ENCODE results near the gene VPS72. TPM values are rescaled to one million over a fixed set of nuclear protein-coding genes. Genes with fewer than 3 reads are reported as not detected.
A peak's percentile ranks its signal among the peaks of the same experiment; 100 is the strongest.

VPS72 gene
- total RNA-seq, 2 donors from 2014 or later = 27.4 to 33.2 TPM

DNA sequence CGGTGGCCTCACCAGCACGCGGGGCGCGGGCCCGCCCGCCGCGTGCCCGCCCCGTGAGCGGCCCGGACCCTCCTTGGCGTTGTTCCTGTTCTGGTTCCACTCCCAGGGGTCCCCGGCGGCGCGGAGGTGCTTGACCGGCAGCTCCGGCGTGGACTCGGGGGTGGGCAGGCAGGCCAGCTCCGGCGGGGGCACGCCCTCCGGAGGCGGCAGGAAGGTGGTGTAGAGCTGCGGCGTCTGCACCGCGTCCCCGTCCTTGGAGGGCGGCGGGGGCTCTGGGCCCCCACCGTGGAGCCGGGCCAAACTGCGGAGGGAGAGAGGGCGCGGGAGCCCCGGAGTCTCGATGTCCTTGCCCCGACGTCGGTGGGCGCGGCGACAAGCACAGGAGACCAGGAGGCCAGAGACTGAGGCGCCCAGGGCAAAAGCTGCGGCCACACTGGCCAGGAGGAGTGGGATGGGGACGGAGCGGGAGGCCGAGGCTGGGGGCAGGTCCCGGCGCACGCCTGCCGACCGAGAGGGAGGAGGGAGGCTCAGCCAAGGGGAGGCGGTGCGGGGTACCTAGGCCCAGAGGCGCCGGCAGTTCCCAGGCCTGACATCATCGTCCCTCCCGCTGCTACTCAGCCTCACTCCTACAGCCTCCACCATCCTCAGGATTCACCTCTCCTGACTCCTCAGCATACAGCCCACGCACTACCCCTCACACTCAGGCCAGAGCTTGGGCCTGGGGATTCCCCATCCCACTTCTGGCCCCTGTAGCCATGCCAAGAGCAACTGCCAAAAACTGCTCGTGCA, 56.8 kb downstream of the VPS72 start:
- no peak for DNase-seq
- no peak overlapping the region for H3K27ac Mint-ChIP-seq
- no peak for ATAC-seq
- no peaks in the 10 kb centered on the region for H3K9me3 ChIP-seq (ENCODE audit: control insufficient read depth, low read length, poor library complexity, severe bottlenecking)
- peaks cover 6% of the 10 kb centered on the region for H3K4me1 Mint-ChIP-seq
- no peaks in the 10 kb centered on the region for H3K36me3 Mint-ChIP-seq (ENCODE audit: low read depth)
- H3K4me3 Mint-ChIP-seq = no peak overlapping the region
- H3K27me3 Mint-ChIP-seq = peaks cover 21% of the 10 kb centered on the region

DNA sequence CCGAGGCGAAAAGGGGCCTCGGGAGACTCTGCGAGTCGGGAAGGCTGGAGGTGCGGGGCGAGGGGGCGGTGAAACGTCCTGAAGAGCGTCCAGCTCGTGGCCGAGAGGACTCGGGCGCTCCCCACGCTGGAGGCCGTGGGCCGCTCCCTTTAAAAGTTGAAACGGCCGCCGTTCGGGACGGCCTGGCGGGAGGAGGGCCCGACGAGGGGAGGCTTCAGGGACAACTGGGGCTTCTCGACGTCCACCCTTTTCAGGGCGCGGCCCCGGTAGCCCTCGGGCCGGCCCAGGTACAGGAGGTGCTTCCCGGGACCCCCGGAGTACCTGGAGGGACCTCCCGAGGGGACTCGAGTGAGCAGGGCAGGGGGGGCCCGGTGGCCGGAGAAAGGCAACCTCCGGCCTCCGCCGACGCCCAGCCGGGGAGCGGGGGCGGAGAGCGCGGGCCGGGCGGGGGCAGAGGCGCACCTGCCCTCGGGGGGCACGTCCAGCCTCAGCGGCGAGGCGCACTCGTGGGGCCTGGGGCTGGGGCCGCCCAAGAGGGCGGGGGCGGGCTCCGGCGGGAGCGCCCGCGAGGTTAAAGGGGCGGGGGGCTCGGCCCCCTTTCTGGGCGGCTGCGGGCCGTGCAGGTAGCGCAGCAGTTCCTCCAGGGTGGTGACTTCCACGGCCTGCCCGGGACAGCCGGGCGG, 57.5 kb downstream of the VPS72 start:
- DNase-seq (no peak), ATAC-seq (no peak)
- H3K4me3 Mint-ChIP-seq = peak overlapping the region; percentile 53
- no peak overlapping the region for H3K27ac Mint-ChIP-seq
- peaks cover 21% of the 10 kb centered on the region for H3K27me3 Mint-ChIP-seq
- H3K36me3 Mint-ChIP-seq (ENCODE audit: low read depth) = no peaks in the 10 kb centered on the region
- no peaks in the 10 kb centered on the region for H3K9me3 ChIP-seq (ENCODE audit: control insufficient read depth, low read length, poor library complexity, severe bottlenecking)
- peaks cover 6% of the 10 kb centered on the region for H3K4me1 Mint-ChIP-seq

DNA sequence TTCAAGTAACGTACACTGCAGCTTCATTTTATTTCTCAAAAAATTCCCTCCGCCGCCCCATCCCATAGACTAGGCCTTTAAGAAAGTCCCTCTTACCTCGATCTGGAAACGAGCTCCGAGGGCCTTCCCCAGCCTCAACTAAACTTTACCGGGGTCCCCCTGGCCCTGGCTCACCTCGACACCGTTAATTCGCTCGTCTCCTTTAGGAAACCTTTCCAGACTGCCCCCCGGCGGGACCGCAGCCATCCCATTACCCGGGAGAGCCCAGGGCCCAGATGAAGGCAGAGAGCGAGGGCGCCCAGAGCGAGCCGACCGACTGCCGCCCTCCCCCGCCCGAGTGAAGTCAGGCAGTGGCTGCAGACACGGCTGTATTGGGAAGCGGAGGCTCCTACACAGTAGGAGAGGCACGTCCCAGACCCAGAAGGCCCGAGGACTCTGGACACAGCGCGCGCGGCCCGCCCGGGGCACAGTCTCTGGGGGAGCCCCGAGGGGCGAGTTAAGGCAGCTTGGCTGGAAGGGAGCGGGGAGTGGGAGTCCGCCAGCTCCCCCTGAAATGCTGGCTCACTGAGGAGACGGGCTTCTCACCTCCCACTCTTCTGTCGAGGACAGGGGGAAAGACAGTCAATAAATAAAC, 58.2 kb downstream of the VPS72 start:
- Mint-ChIP-seq H3K4me1 (peaks cover 6% of the 10 kb centered on the region), H3K36me3 (ENCODE audit: low read depth) (no peaks in the 10 kb centered on the region), H3K27ac (no peak overlapping the region), H3K4me3 (peak overlapping the region; percentile 53), H3K27me3 (peaks cover 21% of the 10 kb centered on the region)
- peak; percentile 2 for ATAC-seq
- H3K9me3 ChIP-seq (ENCODE audit: control insufficient read depth, low read length, poor library complexity, severe bottlenecking) = no peaks in the 10 kb centered on the region
- no peak for DNase-seq

DNA sequence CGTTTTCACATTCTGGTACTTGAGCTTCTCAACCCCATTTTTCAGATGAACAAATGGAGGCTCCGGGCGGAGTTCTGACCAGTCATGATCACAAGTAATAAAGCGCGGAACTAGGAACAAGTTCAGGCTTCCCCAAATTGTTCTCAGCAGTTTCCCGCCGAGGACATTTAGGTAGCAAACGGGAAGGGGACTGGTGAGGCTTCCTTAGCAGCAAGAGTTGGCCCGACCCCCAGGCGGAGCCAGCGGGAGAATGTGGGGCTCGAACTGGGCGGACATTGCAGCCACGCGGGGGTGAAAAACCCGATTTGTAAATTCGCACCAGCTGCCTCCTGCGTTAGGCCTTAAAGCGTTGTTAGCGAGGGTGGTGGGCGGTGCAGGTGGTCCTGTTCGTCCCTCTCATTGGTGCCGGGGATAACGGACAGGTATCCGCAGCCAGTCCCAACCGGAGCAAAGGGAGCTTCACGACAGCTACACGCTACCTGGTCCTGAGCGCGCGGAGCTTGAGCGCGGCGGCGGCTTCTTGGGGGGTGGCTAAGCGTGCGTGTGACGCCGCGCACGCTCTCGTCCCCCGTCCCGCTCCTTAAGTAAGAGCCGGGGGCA, 58.9 kb downstream of the VPS72 start:
- peak overlapping the region; percentile 53 for H3K4me3 Mint-ChIP-seq
- peaks cover 6% of the 10 kb centered on the region for H3K4me1 Mint-ChIP-seq
- no peaks in the 10 kb centered on the region for H3K36me3 Mint-ChIP-seq (ENCODE audit: low read depth)
- no peak overlapping the region for H3K27ac Mint-ChIP-seq
- peak; percentile 97 for ATAC-seq
- peaks cover 21% of the 10 kb centered on the region for H3K27me3 Mint-ChIP-seq
- no peaks in the 10 kb centered on the region for H3K9me3 ChIP-seq (ENCODE audit: control insufficient read depth, low read length, poor library complexity, severe bottlenecking)
- peak; percentile 41 to 47 (median 41) for DNase-seq

DNA sequence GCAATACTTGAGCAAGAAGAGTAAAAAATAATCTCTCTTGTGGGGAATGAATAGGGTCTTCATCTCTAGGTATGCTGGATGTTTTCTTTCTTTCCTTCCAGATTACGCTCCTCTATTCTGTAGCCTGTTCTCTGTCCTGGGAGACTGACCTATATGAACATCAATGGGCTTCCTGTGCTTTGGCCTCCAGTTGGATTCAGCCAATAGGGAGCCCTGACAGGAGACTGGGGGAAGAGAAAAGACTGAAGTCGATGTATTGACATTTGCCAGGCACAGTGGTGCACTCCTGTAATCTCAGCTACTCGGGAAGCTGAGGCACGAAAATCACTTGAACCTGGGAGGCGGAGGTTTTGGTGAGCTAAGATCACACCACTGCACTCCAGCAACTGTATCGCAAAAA, 61.2 kb downstream of the VPS72 start:
- ATAC-seq (no peak), DNase-seq (no peak)
- peaks cover 14% of the 10 kb centered on the region for H3K4me1 Mint-ChIP-seq
- peaks cover 5% of the 10 kb centered on the region for H3K36me3 Mint-ChIP-seq (ENCODE audit: low read depth)
- H3K9me3 ChIP-seq (ENCODE audit: control insufficient read depth, low read length, poor library complexity, severe bottlenecking) = no peaks in the 10 kb centered on the region
- H3K27ac Mint-ChIP-seq = no peak overlapping the region
- H3K27me3 Mint-ChIP-seq = peaks cover 21% of the 10 kb centered on the region
- H3K4me3 Mint-ChIP-seq = no peak overlapping the region

Other genes with a start within 250 kb of the VPS72 start
- gene CERS2, start 215.4 kb downstream of the VPS72 start, total RNA-seq = 100 to 1,000 TPM; 108 to 142 TPM
- under 1 TPM in 1 of 2 donors, not detected in 1; 0.15 TPM for gene ANXA9, start 207.9 kb downstream of the VPS72 start, total RNA-seq
- 10 to 100 TPM; 19.0 to 31.6 TPM for gene MINDY1, start 183.3 kb downstream of the VPS72 start, total RNA-seq
- gene PRUNE1, start 181.7 kb downstream of the VPS72 start, total RNA-seq = 10 to 100 TPM; 15.8 to 30.0 TPM
- gene BNIPL, start 153.6 kb downstream of the VPS72 start, total RNA-seq = under 1 TPM; 0.42 to 0.57 TPM
- gene C1orf56, start 142.4 kb downstream of the VPS72 start, total RNA-seq = under 1 TPM; 0.47 to 0.52 TPM
- gene CDC42SE1, start 130.6 kb downstream of the VPS72 start, total RNA-seq = 100 to 1,000 TPM; 375 to 433 TPM
- gene MLLT11, start 129.8 kb downstream of the VPS72 start, total RNA-seq = 1 to 10 TPM; 4.0 to 5.0 TPM
- gene GABPB2, start 119.4 kb downstream of the VPS72 start, total RNA-seq = 10 to 100 TPM in 1 of 2 donors, 1 to 10 TPM in 1; 9.9 to 25.5 TPM
- gene SEMA6C, start 43.6 kb downstream of the VPS72 start, total RNA-seq = 10 to 100 TPM in 1 of 2 donors, 1 to 10 TPM in 1; 9.5 to 11.3 TPM
- gene TNFAIP8L2, start 33.5 kb downstream of the VPS72 start, total RNA-seq = 1 to 10 TPM; 3.6 to 5.4 TPM
- gene LYSMD1, start 24.3 kb downstream of the VPS72 start, total RNA-seq = under 1 TPM; 0.39 to 0.70 TPM
- gene SCNM1, start 24.1 kb downstream of the VPS72 start, total RNA-seq = 10 to 100 TPM; 33.7 to 37.8 TPM
- 1 to 10 TPM; 1.0 to 3.0 TPM for gene TMOD4, start 14.2 kb downstream of the VPS72 start, total RNA-seq
- 10 to 100 TPM; 41.6 to 43.3 TPM for gene PIP5K1A, start 8.4 kb upstream of the VPS72 start, total RNA-seq
- 10 to 100 TPM; 78.4 to 86.0 TPM for gene PSMD4, start 64.5 kb upstream of the VPS72 start, total RNA-seq
- 10 to 100 TPM; 25.9 to 33.8 TPM for gene ZNF687, start 92.1 kb upstream of the VPS72 start, total RNA-seq
- 10 to 100 TPM; 73.5 to 81.4 TPM for gene PI4KB, start 137.2 kb upstream of the VPS72 start, total RNA-seq
- 100 to 1,000 TPM in 1 of 2 donors, 10 to 100 TPM in 1; 81.5 to 105 TPM for gene RFX5, start 157.1 kb upstream of the VPS72 start, total RNA-seq
- gene SELENBP1, start 182.5 kb upstream of the VPS72 start, total RNA-seq = not detected
- 100 to 1,000 TPM; 283 to 299 TPM for gene PSMB4, start 209.4 kb upstream of the VPS72 start, total RNA-seq

Data from T-helper 17 cell (primary cell).